Measurements from ENCODE around the gene TXNRD1.

The TXNRD1 gene

DNA sequence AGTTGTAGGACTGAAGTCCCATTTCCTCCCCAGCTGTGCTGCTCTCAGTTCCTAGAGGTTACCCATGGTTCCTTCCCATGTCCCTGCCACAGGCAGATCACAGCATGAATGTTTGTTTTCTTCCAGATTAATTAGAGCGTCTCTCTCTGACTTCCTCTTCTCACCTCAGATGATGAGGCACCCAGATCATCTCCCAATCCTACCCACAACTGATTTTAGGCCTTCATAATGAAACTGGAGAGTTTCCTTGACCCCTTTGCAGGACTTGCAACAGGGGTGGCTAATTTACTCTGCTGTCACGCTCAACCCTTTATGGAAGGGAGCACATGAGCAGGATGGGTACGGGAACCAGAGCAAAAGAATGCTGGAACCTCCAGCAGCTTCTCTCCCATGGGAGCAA, 32.1 kb upstream of the TXNRD1 start:
- TF ChIP-seq, protein P1, sequence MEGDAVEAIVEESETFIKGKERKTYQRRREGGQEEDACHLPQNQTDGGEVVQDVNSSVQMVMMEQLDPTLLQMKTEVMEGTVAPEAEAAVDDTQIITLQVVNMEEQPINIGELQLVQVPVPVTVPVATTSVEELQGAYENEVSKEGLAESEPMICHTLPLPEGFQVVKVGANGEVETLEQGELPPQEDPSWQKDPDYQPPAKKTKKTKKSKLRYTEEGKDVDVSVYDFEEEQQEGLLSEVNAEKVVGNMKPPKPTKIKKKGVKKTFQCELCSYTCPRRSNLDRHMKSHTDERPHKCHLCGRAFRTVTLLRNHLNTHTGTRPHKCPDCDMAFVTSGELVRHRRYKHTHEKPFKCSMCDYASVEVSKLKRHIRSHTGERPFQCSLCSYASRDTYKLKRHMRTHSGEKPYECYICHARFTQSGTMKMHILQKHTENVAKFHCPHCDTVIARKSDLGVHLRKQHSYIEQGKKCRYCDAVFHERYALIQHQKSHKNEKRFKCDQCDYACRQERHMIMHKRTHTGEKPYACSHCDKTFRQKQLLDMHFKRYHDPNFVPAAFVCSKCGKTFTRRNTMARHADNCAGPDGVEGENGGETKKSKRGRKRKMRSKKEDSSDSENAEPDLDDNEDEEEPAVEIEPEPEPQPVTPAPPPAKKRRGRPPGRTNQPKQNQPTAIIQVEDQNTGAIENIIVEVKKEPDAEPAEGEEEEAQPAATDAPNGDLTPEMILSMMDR (IDR thresholded peaks at IDR 0.05) = no peak

DNA sequence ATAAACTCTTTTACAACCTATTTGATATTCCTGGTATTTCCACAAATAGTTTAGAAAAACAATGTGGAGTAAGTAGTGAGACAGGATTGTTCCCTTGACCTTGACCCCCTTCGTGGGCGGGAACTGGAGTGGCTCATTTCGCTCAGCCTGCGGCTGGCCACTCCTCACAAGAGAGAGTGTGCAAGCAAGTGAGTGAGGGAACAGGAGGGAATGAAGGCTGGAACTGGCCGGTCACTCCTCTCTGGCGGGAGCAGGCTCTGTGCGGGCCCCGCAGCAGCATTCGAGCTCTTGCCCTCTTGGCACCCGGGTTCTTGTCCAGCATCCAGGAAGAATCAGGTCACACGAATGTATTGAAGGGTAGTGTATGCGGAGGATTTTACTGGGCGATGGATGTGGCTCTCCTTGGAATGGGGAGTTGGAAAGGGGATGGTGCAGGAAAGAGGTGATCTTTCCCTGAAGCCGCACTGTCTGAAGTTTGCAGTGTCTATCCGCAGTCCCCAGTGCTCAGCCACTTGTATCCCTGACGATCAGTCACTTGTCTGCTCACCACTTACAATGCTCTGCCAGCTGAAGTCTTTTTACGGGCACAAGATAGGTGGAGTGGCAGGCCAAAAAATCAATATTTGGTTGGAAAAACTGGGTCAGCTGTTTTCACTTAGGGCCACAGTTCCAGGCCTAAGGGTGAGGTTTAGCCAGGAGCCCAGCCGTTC, 28.0 kb upstream of the TXNRD1 start:
- TF ChIP-seq, protein P1 (IDR thresholded peaks at IDR 0.05) = no peak

DNA sequence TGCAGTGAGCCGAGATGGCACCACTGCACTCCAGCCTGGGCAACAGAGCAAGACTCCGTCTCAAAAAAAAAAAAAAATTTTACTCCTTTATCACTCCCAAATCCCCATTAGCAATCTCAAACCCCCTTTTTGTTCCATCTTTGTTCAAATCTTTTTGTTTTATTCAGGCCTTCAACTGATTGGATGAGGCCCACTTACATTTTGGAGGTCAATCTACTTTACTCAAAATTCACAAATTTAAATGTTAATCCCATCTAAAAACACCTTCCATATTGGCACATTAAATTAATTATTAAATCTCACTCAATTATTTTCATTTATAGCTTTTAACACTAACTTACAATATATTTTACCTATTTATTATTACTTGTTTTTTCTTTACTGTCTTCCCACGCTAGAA, 27.0 kb upstream of the TXNRD1 start:
- TF ChIP-seq, protein P1 (IDR thresholded peaks at IDR 0.05) = no peak

DNA sequence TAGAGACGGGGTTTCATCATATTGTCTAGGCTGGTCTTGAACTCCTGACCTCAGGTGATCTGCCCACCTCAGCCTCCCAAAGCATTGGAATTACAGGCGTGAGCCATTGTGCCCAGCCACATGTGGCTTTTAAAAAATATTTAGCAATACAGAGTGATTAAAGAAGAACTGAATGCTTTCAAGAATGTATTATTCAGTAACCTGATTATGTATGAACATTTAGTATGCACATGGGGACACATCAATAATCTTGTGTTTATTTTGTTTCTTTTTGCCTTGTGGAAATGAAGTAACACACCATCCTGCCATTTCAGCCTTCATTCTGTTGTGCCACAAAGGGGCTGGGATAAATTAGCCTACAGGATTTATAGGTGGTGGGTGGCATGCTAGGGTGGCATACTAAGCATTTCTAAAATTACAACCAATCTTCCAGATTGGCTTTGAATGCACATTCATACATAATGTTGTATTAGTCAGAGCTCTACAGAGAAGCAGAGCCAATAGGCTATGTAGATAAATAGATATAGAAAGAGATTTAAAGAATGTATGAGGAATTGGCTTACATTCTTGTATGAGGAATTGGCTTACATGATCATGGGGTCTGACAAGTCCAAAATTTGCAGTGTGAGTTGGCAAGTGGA, 25.5 kb upstream of the TXNRD1 start:
- TF ChIP-seq, protein P1 (IDR thresholded peaks at IDR 0.05) = no peak

DNA sequence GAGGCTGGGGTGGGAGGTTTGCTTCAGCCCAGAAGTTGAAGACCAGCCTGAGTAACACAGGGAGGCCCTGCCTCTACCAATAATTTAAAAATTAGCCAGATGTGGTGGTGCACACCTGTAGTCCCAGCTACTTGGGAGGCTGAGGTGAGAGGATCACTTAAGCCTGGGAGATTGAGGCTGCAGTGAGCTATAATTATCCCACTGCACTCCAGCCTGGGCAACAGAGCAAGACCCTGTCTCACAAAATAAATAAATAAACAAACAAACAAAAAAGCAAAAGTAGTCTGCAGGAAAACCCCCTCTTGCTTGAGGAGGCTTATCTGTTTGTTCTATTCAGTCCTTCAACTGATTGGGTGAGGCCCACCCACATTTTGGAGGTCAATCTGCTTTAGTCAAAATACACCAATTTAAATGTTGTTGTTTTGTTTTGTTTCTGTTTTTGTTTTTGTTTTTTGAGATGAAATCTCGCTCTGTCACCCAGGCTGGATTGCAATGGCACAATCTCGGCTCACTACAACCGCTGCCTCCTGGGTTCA, 24.9 kb upstream of the TXNRD1 start:
- TF ChIP-seq, protein P1 (IDR thresholded peaks at IDR 0.05) = no peak

DNA sequence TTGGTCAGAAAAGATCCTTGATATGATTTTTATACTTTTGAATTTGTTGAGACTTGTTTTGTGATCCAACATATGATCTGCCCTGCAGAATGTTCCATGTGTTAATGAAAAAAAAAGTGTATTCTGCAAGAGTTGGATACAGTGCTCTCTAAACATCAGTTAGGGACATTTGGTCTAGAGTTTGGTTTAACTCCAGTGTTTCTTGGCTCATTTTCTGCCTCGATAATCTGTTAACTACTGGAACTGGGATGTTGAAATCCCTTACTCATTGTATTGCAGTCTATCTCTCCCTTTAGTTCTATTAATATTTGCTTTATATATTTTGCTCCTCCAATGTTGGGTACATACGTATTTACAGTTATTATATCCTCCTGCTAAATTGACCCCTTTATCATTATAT, 18.3 kb upstream of the TXNRD1 start:
- TF ChIP-seq, protein P1 (IDR thresholded peaks at IDR 0.05) = no peak

DNA sequence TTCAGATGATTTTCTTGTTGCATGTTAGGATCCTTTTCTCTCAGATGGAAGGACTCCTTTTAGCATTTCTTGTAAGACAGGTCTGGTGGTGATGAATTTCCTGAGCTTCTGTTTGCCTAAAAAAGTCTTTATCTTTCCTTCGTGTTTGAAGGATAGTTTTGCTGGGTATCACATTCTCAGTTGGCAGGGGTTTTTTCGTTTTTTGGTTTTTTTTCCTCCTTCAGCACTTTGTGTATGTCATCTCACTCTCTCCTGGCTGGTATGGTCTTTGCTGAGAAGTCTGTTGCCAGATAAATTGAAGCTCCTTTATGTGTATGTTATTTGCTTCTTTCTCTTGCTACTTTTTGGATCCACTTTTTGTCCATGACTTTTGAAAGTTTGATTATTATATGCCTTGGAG, 15.6 kb upstream of the TXNRD1 start:
- TF ChIP-seq, protein P1 (IDR thresholded peaks at IDR 0.05) = no peak
